DOHH2 (cell line): ENCODE measurements around the gene PRPH.

Experiments
- H3F3A ChIP-seq: fragments of 200-600 bp; sonication (generic), shearing (Covaris generic); 2 replicates; pipeline ENCODE4 v1.6.0; 2016; ENCODE audit warnings: antibody characterized with exemption, mild to moderate bottlenecking; ENCODE audit not compliant: control insufficient read depth, insufficient read depth
- H3K27ac ChIP-seq: fragments of 200-600 bp; sonication (generic); 2 replicates; pipeline ENCODE4 v1.5.1; 2014; ENCODE audit warnings: low read depth, mild to moderate bottlenecking, low read length, moderate library complexity
- H3K27me3 ChIP-seq: fragments of 200-600 bp; sonication (generic); 2 replicates; pipeline ENCODE4 v1.6.1; 2014; ENCODE audit warnings: mild to moderate bottlenecking, low read length, mixed read lengths; ENCODE audit not compliant: control insufficient read depth
- H3K36me3 ChIP-seq: fragments of 200-600 bp; sonication (generic); 2 replicates; pipeline ENCODE4 v1.6.1; 2014; ENCODE audit warnings: mild to moderate bottlenecking, low read length, moderate library complexity, mixed read lengths; ENCODE audit not compliant: control insufficient read depth
- H3K4me1 ChIP-seq: fragments of 200-600 bp; sonication (generic); 2 replicates; pipeline ENCODE4 v1.6.1; 2014; ENCODE audit warnings: mild to moderate bottlenecking, low read length, mixed read lengths; ENCODE audit not compliant: control insufficient read depth
- H3K4me2 ChIP-seq: fragments of 200-600 bp; sonication (generic); 2 replicates; pipeline ENCODE4 v1.6.0; 2014; ENCODE audit warnings: mild to moderate bottlenecking, low read length, moderate library complexity
- H3K4me3 ChIP-seq: fragments of 200-600 bp; sonication (generic); 2 replicates; pipeline ENCODE4 v1.5.1; 2014; ENCODE audit warnings: mild to moderate bottlenecking, low read length, mixed read lengths
- H3K79me2 ChIP-seq: fragments of 200-600 bp; sonication (generic); 2 replicates; pipeline ENCODE4 v1.6.1; 2014; ENCODE audit warnings: mild to moderate bottlenecking, low read length, mixed read lengths; ENCODE audit not compliant: control insufficient read depth
- H3K9me2 ChIP-seq: fragments of 200-600 bp; sonication (generic); replicated peaks from 2 replicates; pipeline ENCODE4 v1.6.1; 2014; ENCODE audit warnings: mild to moderate bottlenecking, low read length, mixed read lengths; ENCODE audit not compliant: control insufficient read depth
- H3K9me3 ChIP-seq: fragments of 200-600 bp; sonication (generic); 2 replicates; pipeline ENCODE4 v1.6.1; 2014; ENCODE audit warnings: antibody characterized with exemption, low read length, mixed read lengths; ENCODE audit not compliant: control insufficient read depth, insufficient read depth
- H4K20me1 ChIP-seq: fragments of 200-600 bp; sonication (generic); 2 replicates; pipeline ENCODE4 v1.6.0; 2014; ENCODE audit warnings: low read depth, mild to moderate bottlenecking, antibody characterized with exemption, low read length, moderate library complexity; ENCODE audit not compliant: control insufficient read depth, insufficient read depth
- CTCF ChIP-seq: fragments of 200-600 bp; sonication (generic); IDR thresholded peaks from one replicate; pipeline ENCODE4 v1.5.1; 2014; ENCODE audit warnings: antibody characterized with exemption, mild to moderate bottlenecking, low read depth, low read length; ENCODE audit not compliant: poor library complexity, severe bottlenecking
- EZH2phosphoT487 ChIP-seq: fragments of 200-600 bp; sonication (generic); IDR thresholded peaks from 2 replicates; pipeline ENCODE4 v1.6.1; 2017; ENCODE audit warnings: borderline replicate concordance, mild to moderate bottlenecking, antibody characterized with exemption, low read length, moderate library complexity, mixed read lengths

PRPH gene

GRCh38 chr12:49335118-49335954 is 40.4 kb downstream of the PRPH start:
- H3F3A ChIP-seq = peaks cover 2% of the 10 kb centered on the region
- no peaks in the 10 kb centered on the region for H4K20me1 ChIP-seq
- no peak overlapping the region for H3K4me2 ChIP-seq
- TF ChIP-seq CTCF (no peak), EZH2phosphoT487 (no peak)
- peaks cover 35% of the 10 kb centered on the region for H3K27me3 ChIP-seq
- H3K9me3 ChIP-seq = no peaks in the 10 kb centered on the region
- H3K27ac ChIP-seq = no peak overlapping the region
- H3K9me2 ChIP-seq = no peaks in the 10 kb centered on the region
- H3K79me2 ChIP-seq = no peaks in the 10 kb centered on the region
- peaks cover 11% of the 10 kb centered on the region for H3K36me3 ChIP-seq
- no peak overlapping the region for H3K4me3 ChIP-seq
- H3K4me1 ChIP-seq = peaks cover 10% of the 10 kb centered on the region

GRCh38 chr12:49335955-49336644 is 41.2 kb downstream of the PRPH start:
- H3F3A ChIP-seq = peaks cover 8% of the 10 kb centered on the region
- no peak overlapping the region; the same call in 1 of the 2 replicates for H3K4me2 ChIP-seq
- TF ChIP-seq EZH2phosphoT487 = no peak
- TF ChIP-seq CTCF = no peak

GRCh38 chr12:49336645-49337584 is 42.0 kb downstream of the PRPH start, which contains the start of gene C1QL4:
Gene C1QL4, minus strand, starts transcription at chr12:49337188. Its CDS starts 711 bp downstream, at chr12:49336477.
- H3K9me3 ChIP-seq = no peaks in the 10 kb centered on the region
- H3K4me2 ChIP-seq = peak within 1 kb of the TSS; percentile 89
- no peaks in the 10 kb centered on the region for H3K9me2 ChIP-seq
- H4K20me1 ChIP-seq = no peaks in the 10 kb centered on the region
- no peak within 1 kb of the TSS for H3K27ac ChIP-seq
- peaks cover 51% of the 10 kb centered on the region for H3K27me3 ChIP-seq
- peaks cover 11% of the 10 kb centered on the region for H3K4me1 ChIP-seq
- peaks cover 8% of the 10 kb centered on the region for H3F3A ChIP-seq
- no peaks in the 10 kb centered on the region for H3K36me3 ChIP-seq
- TF ChIP-seq EZH2phosphoT487 = no peak
- peak; percentile 94 for TF ChIP-seq CTCF
- no peaks in the 10 kb centered on the region for H3K79me2 ChIP-seq
- H3K4me3 ChIP-seq = peak within 1 kb of the TSS; percentile 64

More at GRCh38 chr12:49335955-49336644, 41.2 kb downstream of the PRPH start:
- Histone ChIP-seq H3K4me3 (no peak overlapping the region), H3K36me3 (peaks cover 4% of the 10 kb centered on the region), H3K9me3 (no peaks in the 10 kb centered on the region), H3K27ac (no peak overlapping the region), H4K20me1 (no peaks in the 10 kb centered on the region), H3K79me2 (no peaks in the 10 kb centered on the region), H3K9me2 (no peaks in the 10 kb centered on the region), H3K27me3 (peaks cover 43% of the 10 kb centered on the region), H3K4me1 (peaks cover 10% of the 10 kb centered on the region)
